ENCODE results near the gene LRP1B.
"Not testable (repeated sequence)": the region's sequence is repeated elsewhere in the genome, so short reads cannot be mapped to it uniquely, and the experiment has no call there.

Gene LRP1B

DNA sequence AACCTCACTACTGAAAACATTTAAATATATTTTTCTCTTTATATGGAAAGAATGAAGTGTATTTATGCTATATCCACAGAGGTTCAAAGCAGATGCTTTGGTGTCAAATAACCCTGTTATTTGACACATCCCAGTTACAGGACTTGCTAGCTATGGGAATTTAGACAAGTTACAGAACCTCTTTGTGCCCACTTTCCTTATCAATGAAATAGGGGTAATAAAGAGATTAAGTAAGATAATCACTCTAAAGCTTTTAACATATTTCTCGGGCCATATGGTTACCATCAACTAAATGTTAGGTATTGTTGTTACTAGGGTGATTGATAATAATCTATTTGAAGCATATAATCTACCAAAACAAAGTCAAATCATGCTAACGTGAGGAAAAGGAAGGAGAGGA is 1690.0 kb downstream of the LRP1B start:
- no peak for DNase-seq (ENCODE audit: low read depth)

DNA sequence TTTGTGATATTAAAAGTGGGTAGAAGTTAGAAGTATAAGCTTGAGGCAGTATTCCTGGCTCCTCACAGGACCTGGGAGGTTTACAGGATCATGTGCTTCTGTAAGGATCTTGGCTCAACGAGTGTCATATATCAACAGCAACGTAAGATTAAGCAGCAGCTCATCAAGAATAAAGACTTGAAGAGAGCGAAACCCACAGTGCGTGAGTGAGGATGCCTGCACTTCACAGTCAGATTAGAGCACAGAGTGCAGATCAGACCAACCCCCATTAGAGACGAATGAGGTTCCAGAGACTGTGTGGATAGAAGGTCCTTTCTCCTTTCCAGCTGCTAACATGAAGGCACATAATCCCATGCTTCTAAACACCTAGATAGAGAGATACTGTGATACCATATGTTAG is 1693.9 kb downstream of the LRP1B start:
- DNase-seq (ENCODE audit: low read depth), result no peak

DNA sequence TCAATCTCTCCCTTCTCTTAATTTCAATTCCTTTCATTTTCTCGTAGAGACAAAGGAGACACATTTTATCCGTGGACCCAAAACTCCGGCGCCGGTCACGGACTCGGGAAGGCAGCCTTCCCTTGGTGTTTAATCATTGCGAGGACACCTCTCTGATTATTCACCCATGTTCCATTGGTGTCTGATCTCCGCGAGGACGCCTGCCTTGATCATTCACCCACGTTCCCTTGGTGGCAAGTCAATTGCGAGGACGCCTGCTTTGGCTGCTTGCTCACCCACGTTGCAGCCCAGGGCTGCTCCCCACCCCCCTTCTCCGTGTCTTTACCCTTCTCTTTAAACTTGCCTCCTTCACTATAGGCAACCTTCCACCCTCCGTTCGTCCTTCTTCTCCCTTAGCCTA is 1703.8 kb downstream of the LRP1B start:
- DNase-seq (ENCODE audit: low read depth), result not testable (repeated sequence)

DNA sequence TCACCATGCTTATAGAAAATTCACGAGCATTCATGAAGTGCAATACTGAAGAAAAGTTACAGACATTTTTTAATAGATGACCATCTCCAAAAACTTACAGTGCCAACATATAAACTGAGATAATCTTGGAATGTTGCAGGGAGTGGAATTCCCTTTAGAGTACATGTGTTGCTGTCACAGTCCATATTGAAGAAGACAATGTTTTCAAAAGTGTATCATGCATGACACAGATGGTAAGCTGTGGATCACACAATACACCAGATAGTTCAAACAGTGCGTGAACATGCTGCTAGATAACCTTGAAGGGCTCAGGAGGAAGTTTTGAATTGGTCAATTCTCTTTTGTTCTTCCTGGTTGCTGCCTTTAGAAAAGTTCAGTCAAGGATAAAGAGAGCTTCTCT is 1706.3 kb downstream of the LRP1B start:
- DNase-seq (ENCODE audit: low read depth), result no peak

DNA sequence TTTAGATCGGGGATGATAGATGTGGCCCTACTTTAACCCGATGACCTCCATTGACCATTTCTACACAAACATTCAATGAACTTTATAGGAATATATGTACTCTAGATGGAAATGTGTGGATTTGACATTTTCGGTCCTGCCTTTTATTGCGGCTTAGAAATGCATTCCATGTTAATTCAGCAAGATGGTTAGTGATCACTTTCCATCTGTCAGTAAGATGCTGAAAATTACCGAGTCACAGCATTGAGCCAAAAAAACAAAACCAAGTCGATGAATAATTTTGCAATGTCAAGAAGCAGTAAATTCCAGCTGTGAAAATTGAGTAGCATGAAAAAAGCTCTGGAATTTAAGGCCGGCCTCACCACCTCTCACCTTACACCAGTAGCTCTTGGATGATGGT is 1708.1 kb downstream of the LRP1B start:
- no peak for DNase-seq (ENCODE audit: low read depth)

DNA sequence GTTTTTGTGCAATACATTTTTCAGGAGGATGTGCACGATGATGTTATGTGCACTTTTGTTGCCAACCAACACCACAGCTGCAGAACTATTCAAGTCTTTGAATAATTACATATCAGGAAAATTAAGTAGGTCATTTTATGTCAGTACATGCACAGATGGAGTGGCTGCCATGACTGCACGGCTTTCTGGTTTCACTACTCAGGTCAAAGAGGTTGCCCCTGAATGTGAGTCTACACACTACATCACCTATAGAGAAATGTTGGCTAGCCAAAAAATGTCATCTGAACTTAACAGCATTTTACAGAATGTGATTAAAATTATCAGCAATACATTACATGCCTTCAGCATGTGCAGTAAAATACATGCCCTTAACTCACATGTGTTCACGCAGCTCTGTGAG is 1713.3 kb downstream of the LRP1B start:
- DNase-seq (ENCODE audit: low read depth), result no peak

DNA sequence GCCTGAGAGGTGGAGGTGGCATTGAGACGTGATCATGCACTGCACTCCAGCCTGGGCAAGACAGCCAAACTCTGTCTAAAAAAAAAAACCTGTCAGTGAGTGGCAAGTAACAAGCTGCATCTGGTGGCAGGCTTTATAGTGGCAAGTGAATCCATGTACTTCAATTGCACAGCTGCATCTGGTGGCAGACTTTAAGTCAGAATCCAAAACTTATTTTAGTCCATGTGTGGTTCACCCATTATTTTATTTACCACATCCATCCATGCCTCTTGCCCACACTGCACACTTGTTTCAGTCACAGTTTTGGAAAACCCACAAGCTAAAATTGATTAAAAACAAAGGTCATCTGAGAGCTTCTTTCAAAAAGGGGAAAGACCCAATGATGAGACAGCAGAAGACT is 1714.2 kb downstream of the LRP1B start:
- no peak for DNase-seq (ENCODE audit: low read depth)

DNA sequence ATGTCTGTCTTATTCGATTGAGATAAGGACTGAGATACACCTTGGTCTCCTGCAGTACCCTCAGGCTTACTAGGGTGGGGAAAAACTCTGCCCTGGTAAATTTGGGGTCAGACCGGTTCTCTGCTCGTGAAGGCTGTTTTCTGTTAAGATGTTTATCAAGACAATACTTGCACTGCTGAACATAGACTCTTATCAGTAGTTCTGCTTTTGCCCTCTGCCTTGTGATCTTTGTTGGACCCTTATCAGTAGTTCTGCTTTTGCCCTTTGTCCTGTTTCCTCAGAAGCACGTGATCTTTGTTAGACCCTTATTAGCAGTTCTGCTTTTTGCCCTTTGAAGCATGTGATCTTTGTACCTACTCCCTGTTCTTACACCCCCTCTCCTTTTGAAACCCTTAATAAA is 1715.8 kb downstream of the LRP1B start:
- DNase-seq (ENCODE audit: low read depth), result not testable (repeated sequence)

DNA sequence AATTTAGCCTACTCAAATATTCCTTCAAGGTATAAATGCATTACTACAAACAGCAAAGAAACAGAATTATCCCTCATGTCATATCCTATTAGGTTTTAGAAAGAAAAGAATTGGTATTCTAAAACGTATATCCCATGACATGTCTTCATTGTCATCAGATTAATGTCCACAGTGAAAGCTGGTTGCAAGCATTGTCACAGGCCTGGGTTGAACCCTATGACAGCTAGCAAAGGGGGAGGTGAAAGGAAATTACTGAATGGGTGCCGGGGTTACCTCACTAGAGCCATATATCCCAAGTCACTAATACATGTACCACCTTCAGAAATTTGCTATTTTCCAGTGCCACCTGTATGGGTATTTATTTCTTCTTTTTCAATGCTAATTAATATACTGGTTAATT is 1720.1 kb downstream of the LRP1B start:
- DNase-seq (ENCODE audit: low read depth), result no peak

DNA sequence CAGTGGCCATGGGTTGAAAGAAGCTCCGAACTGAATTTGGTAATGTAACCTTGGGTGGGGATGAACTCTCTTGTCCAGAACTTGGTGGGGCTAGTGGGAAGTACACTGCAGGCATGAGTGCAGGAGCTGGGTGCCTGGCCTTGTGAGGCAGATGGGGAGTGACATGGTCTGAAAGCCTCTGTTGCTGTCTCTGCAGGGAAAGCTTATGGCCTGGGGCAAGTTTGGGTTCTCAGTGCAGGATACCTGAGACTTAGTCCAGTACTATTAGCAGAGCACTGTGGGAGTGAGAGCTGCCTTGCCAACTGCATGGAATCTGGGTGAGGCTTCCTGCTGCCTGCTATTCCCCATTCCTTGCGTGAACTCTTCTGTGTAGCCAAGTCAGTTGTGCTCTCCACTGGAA is 1729.8 kb downstream of the LRP1B start:
- DNase-seq (ENCODE audit: low read depth), result no peak

DNA sequence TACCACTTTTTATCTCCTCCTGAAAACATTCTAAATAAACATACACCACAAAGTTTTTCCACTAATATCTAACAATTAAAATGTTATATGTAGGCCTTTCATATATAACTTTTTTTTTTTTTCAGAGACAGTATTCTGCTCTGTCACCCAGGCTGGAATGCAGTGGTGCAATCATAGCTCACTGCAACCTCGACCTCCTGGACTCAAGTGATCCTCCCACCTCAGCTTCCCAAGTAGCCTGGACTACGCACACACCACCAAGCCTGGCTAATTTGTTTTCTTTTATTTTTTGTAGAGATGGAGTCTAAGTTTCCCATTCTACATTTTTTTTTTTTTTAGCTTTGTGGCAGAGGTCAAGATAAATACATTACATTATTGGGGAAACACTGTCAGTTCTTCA is 1738.0 kb downstream of the LRP1B start:
- DNase-seq (ENCODE audit: low read depth), result peak; percentile 12

DNA sequence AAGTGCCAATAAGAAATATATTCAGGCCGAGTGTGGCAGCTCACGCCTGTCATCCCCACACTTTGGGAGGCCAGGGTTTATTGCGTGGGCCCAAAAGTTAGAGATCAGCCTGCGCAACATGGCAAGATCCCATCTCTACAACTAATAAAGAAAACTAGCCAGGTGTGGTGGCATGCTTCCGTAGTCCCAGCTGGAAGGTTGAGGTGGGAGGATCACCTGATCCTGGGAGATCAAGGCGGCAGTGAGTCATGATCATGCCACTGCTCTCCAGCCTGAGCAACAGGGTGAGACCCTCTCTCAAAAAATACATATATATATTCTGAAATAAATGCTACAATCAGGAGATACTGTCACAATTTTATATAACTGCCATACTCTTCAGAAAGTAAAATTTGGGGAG is 1745.9 kb downstream of the LRP1B start:
- DNase-seq (ENCODE audit: low read depth), result no peak

DNA sequence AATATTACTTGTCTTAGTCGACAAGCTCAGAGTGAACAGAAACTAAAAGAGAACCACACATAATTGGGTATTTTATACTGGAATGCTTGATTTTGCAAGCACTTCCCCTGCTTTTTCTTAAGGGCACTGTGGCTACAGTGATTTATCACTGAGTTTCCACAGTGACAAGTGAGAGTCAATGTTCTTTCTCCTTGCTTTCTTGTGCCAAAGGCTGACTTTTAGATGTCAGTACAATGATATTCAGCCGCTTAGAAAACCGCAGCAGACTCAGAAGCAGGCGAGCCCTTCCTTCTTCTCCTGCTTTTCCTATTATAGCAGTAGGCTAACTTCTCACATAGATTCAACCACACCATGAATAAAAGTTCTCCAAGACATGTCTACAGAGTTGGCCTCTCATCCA is 1747.0 kb downstream of the LRP1B start:
- no peak for DNase-seq (ENCODE audit: low read depth)

DNA sequence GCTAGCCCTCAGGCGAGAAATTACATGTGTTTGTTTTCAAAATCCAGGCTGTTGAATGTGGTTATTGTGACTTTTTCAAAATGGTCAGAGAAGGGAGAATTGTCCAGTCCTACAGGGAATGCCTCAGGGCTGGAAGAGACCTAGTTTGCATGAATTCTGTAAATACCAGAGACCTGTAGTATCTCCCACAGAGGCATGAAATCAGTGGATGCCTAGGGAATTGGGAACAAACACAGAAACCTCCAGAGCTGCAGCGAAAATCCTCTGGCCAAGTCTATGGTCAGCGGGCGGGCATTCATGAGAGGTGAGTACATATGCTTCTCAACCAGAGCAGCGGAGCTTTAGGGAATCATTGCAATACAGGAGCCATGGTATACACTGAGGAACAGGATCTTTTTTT is 1754.1 kb downstream of the LRP1B start:
- DNase-seq (ENCODE audit: low read depth), result peak; percentile 8

DNA sequence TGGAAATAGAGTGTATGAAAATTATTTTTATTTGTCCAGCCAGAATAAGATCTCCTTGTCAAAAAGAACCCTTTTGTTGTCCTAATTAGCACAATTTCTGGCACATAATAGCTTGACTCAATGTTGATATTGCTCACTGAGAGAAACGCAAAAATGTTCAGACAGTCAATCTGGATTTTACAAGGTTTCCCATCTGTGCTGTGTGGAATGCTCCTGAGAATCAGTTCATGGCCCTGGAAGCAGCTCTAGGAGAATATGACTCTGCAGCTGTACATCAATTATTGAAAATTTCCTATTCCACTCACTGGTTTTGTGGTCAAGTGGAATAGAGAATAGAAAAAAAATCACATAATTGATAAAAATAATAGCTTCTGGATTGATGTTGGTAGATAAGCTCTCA is 1767.7 kb downstream of the LRP1B start:
- DNase-seq (ENCODE audit: low read depth), result no peak

DNA sequence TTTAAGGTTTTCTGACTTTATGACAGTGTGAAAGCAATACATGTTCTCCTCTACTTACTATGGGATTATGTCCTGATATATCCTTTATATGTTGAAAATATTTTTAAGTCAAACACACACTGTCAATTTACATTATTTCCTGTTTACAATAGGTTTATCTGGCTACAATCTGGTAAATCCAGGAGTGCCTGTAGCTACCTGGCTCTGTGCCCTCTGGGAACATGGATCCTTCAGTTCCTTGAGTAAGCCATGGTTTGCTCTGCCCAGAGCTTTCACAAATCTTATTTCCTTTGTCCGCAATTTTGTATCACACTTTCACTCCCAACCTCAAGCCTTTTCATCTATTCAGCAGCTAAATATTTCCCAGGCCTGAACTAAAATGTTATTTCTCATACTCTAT is 1768.5 kb downstream of the LRP1B start:
- no peak for DNase-seq (ENCODE audit: low read depth)

DNA sequence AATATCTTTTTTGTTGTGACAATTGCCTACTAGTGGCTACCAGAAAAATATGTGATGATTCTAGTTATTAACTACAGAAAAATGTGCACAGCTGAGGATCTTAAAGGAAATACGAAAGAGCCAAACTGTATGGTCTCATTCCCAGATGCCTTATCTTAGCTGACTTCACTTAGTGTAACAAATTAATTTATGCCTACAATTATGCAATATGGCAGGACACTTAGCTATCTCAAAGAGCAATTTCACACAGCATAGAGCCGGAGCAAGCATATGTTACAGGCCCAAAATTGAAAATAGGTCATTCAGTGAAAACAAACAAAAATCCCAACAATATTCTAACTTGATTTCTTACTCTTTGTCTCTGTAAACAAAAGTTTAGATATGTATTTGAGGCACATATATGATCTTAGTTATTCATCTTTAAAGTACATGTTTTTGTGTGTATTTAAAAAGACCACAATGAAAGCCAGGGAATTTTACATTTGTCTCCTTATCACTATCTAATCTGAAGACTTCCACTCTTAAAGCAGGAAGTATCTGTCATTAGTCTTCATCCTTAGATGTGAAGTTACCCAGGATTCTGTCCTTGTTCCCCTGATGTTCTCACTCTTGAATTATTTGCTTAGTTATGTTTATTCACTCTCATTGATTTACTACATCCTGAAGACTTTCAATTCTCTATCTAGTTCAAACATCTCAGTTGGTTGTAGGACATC is 1771.6 kb downstream of the LRP1B start:
- DNase-seq (ENCODE audit: low read depth), result no peak

DNA sequence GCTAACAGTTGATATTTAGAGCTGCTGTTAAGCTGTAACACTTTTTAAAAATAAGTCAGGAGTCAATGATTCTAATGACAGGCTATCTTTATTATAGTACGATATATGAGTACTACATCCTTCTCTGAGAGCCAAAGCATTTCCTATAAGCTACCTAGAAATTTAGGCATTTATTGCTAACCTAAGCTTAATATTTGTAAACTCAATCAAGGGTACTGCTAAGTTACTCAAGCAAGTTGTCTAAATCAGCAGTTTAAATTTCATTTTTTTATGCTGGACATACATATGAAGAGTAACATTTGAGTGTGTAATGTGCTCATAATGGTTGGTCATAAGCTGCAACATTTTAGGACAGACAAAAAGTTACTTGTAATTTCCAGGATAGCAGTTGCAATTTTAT is 1774.1 kb downstream of the LRP1B start:
- DNase-seq (ENCODE audit: low read depth), result no peak

DNA sequence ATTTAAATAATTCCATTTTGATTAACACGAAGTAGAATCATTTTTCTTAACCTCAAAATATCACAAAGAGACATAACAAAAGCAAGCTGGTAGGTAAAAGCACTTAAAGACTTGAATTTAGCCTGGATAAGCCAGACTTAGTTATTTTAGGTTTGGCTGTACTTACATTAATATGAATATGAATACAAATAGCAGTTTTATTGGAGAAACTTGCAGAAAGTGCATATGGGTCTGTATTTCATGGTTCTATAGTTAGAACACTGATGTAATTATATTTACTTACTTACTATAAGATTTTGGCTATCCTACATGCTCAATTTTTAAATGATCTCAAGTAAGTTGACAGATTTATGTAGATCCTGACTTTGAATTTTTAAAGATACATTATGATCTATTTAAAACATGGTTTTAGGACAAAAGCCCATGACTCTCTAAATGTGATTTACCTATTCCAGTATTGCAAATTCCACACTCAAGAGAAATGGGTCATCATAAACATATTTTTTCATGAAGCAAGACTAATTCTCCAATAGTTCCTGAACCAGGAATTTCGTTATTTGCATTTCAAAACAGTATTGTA is 1775.2 kb downstream of the LRP1B start:
- DNase-seq (ENCODE audit: low read depth), result no peak

DNA sequence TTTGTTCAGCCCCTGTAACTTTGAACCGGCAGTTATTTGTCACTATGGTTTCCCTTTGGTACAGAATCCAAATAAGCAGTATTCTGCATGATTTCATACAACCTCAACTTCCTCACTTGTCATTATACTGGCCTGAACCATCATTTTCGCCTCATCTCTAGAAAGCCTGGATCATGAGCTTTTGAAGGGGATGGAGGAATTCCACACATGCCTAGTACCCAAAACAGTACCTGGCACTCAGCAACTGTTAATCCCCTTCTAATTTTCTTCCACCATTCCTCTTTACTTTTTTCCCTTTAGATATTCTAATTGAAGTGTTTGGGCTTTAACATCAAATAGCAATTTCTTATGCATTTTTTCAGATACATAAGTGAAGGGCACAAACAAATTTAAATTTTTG is 1776.3 kb downstream of the LRP1B start:
- DNase-seq (ENCODE audit: low read depth), result no peak

DNA sequence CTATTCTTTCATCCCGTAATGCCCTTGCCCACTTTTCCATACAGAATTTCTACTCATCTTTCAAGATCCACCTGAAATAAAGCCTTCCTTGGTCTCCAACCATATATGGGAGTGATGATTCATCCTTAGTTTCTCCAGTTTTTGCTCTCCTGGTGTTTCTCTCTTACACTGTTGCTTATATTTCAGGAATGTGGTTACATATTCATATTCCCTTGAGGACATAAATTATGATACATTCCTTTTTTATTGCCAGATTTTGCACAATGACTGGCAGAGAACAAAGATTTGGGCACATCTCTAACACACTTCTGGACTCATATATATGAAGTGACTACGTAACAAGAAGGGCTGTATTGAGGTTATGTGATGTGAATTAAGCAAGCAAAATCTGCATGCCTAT is 1777.3 kb downstream of the LRP1B start:
- peak; percentile 84 for DNase-seq (ENCODE audit: low read depth)

DNA sequence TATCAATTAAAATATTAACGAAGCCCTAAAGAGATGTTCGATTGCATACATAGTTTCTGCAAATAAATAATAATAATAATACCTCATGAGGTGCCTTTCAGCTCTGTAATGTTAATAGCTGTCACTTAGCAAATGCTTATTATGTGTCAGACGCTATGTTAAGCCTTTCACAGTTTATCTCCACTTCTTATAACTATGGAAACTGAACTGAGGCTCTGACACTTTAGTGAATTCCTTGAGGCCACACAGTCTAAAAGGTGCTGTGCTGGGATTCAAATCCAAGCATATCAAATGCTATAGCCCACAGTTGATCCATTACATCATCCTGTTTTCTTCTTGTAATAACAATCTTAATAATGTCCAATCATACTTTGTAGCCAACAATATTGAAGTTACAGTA is 1779.1 kb downstream of the LRP1B start:
- no peak for DNase-seq (ENCODE audit: low read depth)

DNA sequence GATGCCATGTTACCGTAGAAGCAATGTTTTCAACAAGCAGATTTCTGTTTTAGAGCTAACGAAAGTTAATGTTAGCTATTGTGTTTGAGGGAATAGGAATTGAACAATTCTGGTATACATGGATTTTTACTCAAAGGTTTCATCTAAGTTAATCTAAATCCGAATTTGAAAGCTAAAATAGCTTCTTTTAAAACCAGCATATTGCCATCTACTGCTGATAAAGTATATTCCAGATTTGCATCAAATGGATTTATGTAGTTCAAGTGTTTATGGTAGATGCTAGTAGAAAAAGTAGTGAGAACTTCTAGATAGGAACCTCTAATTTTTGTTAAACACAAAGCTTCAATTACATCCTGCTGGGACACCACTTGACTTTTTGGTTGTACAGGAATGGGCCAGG is 1781.1 kb downstream of the LRP1B start:
- peak; percentile 9 for DNase-seq (ENCODE audit: low read depth)

DNA sequence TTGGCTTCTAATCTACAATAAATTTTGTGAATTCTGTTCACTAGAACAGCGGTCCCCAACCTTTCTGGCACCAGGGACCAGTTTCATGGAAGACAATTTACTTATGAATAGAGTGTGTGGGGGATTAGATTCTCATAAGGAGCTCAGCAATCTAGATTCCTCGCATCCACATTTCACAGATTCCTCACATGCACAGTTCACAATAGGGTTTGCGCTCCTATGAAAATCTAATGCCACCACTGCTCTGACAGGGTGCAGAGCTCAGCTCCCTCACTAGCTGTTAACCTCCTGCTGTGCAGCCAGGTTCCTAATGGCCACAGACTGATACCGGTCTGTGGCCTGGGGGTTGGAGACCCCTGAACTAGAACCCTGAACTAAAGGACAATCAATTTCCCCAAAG is 1782.0 kb downstream of the LRP1B start:
- no peak for DNase-seq (ENCODE audit: low read depth)

Measured in ELR (cell line).